Activated naive CD4-positive, alpha-beta T cell treated with anti-CD3 and anti-CD28 coated beads, Interleukin-2, amount 50 U/mL, for 16 hours (primary cell): Measurements from ENCODE around the gene PRXL2C.
A peak's percentile ranks its signal among the peaks of the same experiment; 100 is the strongest.
"Not testable (repeated sequence)": the region's sequence is repeated elsewhere in the genome, so short reads cannot be mapped to it uniquely, and the experiment has no call there.

Experiments
- DNase-seq: peaks from one replicate; pipeline ENCODE4 v3.0.0-alpha.2; 2020

PRXL2C gene

GRCh38 chr9:96655198-96655851 is at the start of gene PRXL2C:
Gene PRXL2C (minus strand): TSS chr9:96655317. CDS start chr9:96655281, 36 bp downstream.
- DNase-seq = peak; percentile 81

- DNase-seq = not testable (repeated sequence)
Measured at GRCh38 chr9:96700721-96701375, 45.7 kb upstream of the PRXL2C start.

- DNase-seq = no peak
Measured at GRCh38 chr9:96691326-96691725, 36.2 kb upstream of the PRXL2C start.

- no peak for DNase-seq
Measured at GRCh38 chr9:96688745-96689464, 33.8 kb upstream of the PRXL2C start.

GRCh38 chr9:96688187-96688586 is 33.1 kb upstream of the PRXL2C start:
- no peak for DNase-seq

- DNase-seq = peak; percentile 83
Measured at GRCh38 chr9:96686638-96687335, 31.7 kb upstream of the PRXL2C start.

- DNase-seq = no peak
Measured at GRCh38 chr9:96680812-96681499, 25.8 kb upstream of the PRXL2C start.

GRCh38 chr9:96674906-96675538 is 19.9 kb upstream of the PRXL2C start:
- no peak for DNase-seq

GRCh38 chr9:96673786-96674185 is 18.7 kb upstream of the PRXL2C start:
- not testable (repeated sequence) for DNase-seq

- DNase-seq = no peak
Measured at GRCh38 chr9:96668868-96669534, 13.9 kb upstream of the PRXL2C start.

GRCh38 chr9:96667363-96667728 is 12.2 kb upstream of the PRXL2C start:
- no peak for DNase-seq

GRCh38 chr9:96666653-96667362 is 11.7 kb upstream of the PRXL2C start:
- DNase-seq = not testable (repeated sequence)

GRCh38 chr9:96665789-96666188 is 10.7 kb upstream of the PRXL2C start:
- no peak for DNase-seq

GRCh38 chr9:96663506-96664120 is 8.5 kb upstream of the PRXL2C start:
- no peak for DNase-seq

GRCh38 chr9:96661711-96662110 is 6.6 kb upstream of the PRXL2C start:
- DNase-seq = no peak

- no peak for DNase-seq
Measured at GRCh38 chr9:96660692-96661248, 5.7 kb upstream of the PRXL2C start.

- DNase-seq = peak; percentile 59
Measured at GRCh38 chr9:96654450-96655197, 493 bp downstream of the PRXL2C start.

- DNase-seq = no peak
Measured at GRCh38 chr9:96651626-96652025, 3.5 kb downstream of the PRXL2C start.

- no peak for DNase-seq
Measured at GRCh38 chr9:96649620-96650324, 5.3 kb downstream of the PRXL2C start.
